Measurements from ENCODE around the gene MUC5B. TPM values are rescaled to one million over a fixed set of nuclear protein-coding genes. Genes with fewer than 3 reads are reported as not detected.

Gene MUC5B
- total RNA-seq, 4 donors from 2014 or later: 0.04 to 139 (median 1.6) TPM

- intact Hi-C loops (cut with DNase I): loop anchor here (10.0 kb wide), 2 partner anchors 309 to 369 kb away; partner anchors contain the start of gene DUSP8
- Histone ChIP-seq H3K4me3 (no peak overlapping the region), H3K9me3 (peaks cover 0 to 7% (median 0%) of the 10 kb centered on the region in 3 donors), H3K36me3 (no peaks in the 10 kb centered on the region), H3K27me3 (peaks cover 0 to 94% (median 1%) of the 10 kb centered on the region in 4 donors), H3K4me1 (peaks cover 0 to 10% (median 3%) of the 10 kb centered on the region in 3 donors), H3K27ac (no peak overlapping the region)
- TF ChIP-seq, protein P1, sequence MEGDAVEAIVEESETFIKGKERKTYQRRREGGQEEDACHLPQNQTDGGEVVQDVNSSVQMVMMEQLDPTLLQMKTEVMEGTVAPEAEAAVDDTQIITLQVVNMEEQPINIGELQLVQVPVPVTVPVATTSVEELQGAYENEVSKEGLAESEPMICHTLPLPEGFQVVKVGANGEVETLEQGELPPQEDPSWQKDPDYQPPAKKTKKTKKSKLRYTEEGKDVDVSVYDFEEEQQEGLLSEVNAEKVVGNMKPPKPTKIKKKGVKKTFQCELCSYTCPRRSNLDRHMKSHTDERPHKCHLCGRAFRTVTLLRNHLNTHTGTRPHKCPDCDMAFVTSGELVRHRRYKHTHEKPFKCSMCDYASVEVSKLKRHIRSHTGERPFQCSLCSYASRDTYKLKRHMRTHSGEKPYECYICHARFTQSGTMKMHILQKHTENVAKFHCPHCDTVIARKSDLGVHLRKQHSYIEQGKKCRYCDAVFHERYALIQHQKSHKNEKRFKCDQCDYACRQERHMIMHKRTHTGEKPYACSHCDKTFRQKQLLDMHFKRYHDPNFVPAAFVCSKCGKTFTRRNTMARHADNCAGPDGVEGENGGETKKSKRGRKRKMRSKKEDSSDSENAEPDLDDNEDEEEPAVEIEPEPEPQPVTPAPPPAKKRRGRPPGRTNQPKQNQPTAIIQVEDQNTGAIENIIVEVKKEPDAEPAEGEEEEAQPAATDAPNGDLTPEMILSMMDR (IDR thresholded peaks at IDR 0.05): no peak
- no peak for TF ChIP-seq POLR2A (IDR thresholded peaks at IDR 0.05)
- DNase-seq: no peak
- WGBS, 2 donors: 42 to 67% methylated on average over 12 to 13 of the region's 35 CpGs
Measured at GRCh38 chr11:1205121-1205986, 17.5 kb upstream of the MUC5B start.

DNA sequence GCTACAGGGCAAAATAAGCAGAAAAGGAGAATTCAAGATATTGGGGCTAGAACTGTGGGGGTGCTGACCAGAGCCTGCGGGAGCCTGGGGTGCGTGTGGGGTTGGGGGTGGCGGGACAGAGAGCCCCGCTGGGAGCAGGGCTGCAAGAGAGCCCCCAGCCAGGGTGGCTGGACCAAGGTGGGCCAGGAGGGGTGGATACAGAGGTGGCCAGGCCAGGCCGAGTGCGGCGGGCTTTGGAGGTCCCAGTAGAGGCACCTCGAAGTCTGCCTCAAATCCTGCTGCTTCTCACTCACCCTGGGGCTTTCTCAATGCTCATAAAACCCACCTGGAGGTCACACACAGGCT is 16.9 kb upstream of the MUC5B start:
- no peak overlapping the region for H3K4me3 ChIP-seq
- 74 to 91% methylated on average over 6 to 8 of the region's 8 CpGs for WGBS, 2 donors
- peaks cover 0 to 8% (median 3%) of the 10 kb centered on the region in 3 donors for H3K4me1 ChIP-seq
- no peaks in the 10 kb centered on the region for H3K36me3 ChIP-seq
- no peak for DNase-seq
- intact Hi-C loops (cut with DNase I): loop anchor here (10.0 kb wide), 2 partner anchors 309 to 369 kb away; partner anchors contain the start of gene DUSP8
- no peak overlapping the region for H3K27ac ChIP-seq
- H3K27me3 ChIP-seq: peaks cover 0 to 94% (median 0%) of the 10 kb centered on the region in 4 donors
- peaks cover 0 to 13% (median 0%) of the 10 kb centered on the region in 3 donors for H3K9me3 ChIP-seq
- TF ChIP-seq POLR2A (IDR thresholded peaks at IDR 0.05): no peak

- Histone ChIP-seq H3K4me1 (peaks cover 0 to 8% (median 3%) of the 10 kb centered on the region in 3 donors), H3K27ac (no peak overlapping the region), H3K27me3 (peaks cover 0 to 92% (median 0%) of the 10 kb centered on the region in 4 donors), H3K9me3 (peaks cover 0 to 20% (median 2%) of the 10 kb centered on the region in 3 donors), H3K4me3 (no peak overlapping the region), H3K36me3 (no peaks in the 10 kb centered on the region)
- TF ChIP-seq, protein P1 (IDR thresholded peaks at IDR 0.05): no peak
- no peak for TF ChIP-seq POLR2A (IDR thresholded peaks at IDR 0.05)
- no peak for DNase-seq
- 85 to 89% methylated on average over 13 to 24 of the region's 38 CpGs for WGBS, 2 donors
- intact Hi-C loops (cut with DNase I): loop anchor here (10.0 kb wide), 2 partner anchors 308 to 368 kb away; partner anchors contain the start of gene DUSP8
Measured at GRCh38 chr11:1206391-1207271, 16.2 kb upstream of the MUC5B start.

DNA sequence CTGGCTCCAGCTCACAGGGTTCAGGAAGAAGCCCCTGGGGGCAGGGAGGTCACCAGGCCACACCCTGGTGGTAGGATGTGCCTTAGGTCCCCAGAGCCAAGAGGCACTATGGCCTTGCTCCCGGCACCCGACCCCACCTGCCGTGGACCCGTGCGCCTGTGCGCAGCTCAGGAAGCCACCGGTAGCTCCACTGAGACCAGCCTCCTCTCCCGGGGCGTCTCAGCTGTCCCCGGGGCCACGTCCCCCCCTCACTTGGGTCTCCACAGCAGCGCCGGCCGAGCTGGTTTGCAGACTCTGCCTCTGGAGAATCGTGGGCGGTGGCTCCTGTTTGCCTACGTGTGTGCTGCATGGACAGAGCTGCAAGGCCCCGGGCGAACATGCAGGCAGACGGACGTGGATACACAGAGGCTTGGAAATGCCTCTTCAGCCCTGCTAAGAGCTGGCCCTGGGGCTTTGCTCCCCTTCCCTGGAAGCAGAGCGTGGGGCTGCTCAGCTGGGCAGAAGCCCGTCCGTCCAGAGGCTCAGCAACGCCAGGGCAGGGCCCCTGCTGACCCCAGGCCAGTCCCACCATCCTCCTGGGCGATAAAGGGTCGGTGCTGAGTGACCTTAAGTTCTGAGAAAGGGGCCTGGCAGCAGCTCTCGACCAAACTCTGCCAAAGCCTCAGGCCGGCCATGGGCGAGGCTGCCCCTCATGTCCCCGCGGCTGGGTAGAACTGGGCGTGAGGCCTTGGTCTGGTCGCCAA is 15.3 kb upstream of the MUC5B start:
- Histone ChIP-seq H3K4me3 (no peak overlapping the region), H3K27ac (no peak overlapping the region), H3K9me3 (peaks cover 0 to 29% (median 5%) of the 10 kb centered on the region in 3 donors), H3K27me3 (peaks cover 0 to 87% (median 0%) of the 10 kb centered on the region in 4 donors), H3K4me1 (peaks cover 0 to 8% (median 3%) of the 10 kb centered on the region in 3 donors), H3K36me3 (no peaks in the 10 kb centered on the region)
- DNase-seq: no peak
- WGBS, 2 donors: 40 to 60% methylated on average over 1 to 4 of the region's 34 CpGs
- intact Hi-C loops (cut with DNase I): loop anchor here (10.0 kb wide), 2 partner anchors 307 to 367 kb away; partner anchors contain the start of gene DUSP8
- TF ChIP-seq, protein P1 (IDR thresholded peaks at IDR 0.05): no peak
- no peak for TF ChIP-seq POLR2A (IDR thresholded peaks at IDR 0.05)

DNA sequence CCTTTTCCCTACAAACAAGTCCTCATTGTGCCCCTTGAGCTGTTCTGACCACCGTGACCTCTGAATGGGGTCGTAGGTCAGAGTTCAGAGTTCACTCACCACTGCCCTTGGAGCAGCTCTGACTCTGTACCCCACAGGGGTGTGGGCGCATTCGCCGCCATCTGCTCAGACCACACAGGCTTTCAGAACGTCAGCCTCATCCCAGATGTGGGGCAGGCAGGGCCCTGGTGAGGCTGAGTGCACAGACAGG is 14.8 kb upstream of the MUC5B start:
- peaks cover 0 to 34% (median 5%) of the 10 kb centered on the region in 3 donors for H3K9me3 ChIP-seq
- peaks cover 0 to 4% (median 2%) of the 10 kb centered on the region in 3 donors for H3K4me1 ChIP-seq
- peaks cover 0 to 82% (median 0%) of the 10 kb centered on the region in 4 donors for H3K27me3 ChIP-seq
- WGBS, 2 donors: 50% methylated on average over 2 of the region's 6 CpGs; no CpG with 5 or more reads in 1 of the 2 donors
- no peak for TF ChIP-seq POLR2A (IDR thresholded peaks at IDR 0.05)
- TF ChIP-seq, protein P1 (IDR thresholded peaks at IDR 0.05): no peak
- H3K27ac ChIP-seq: no peak overlapping the region
- intact Hi-C loops (cut with DNase I): loop anchor here (10.0 kb wide), 2 partner anchors 307 to 367 kb away; partner anchors contain the start of gene DUSP8
- no peaks in the 10 kb centered on the region for H3K36me3 ChIP-seq
- DNase-seq: no peak
- H3K4me3 ChIP-seq: no peak overlapping the region

Measured in esophagus squamous epithelium (tissue), 5 donors.